Omental fat pad (tissue), 4 donors: ENCODE data around the gene DGKH. TPM values are rescaled to one million over a fixed set of nuclear protein-coding genes. Genes with fewer than 3 reads are reported as not detected.
"Not testable (repeated sequence)": the region's sequence is repeated elsewhere in the genome, so short reads cannot be mapped to it uniquely, and the experiment has no call there.

ENCODE experiments used
- ATAC-seq: fragments of 150-250 bp; one replicate; pipeline ENCODE4 v1.9.1; 2016; ENCODE audit warnings: mild to moderate bottlenecking, moderate library complexity; ENCODE audit not compliant: low FRiP score
- DNase-seq: peaks from one replicate; pipeline ENCODE4 v3.0.0-alpha.2; 2019; ENCODE audit warnings: low spot score
- CTCF ChIP-seq, 3 donors: fragments of 450-650 bp; IDR thresholded peaks; one replicate each; pipeline ENCODE4 v1.5.1; 2016 to 2017; ENCODE audit warnings: antibody characterized with exemption in 3 of 3, mild to moderate bottlenecking in 3 of 3, moderate library complexity in 2 of 3
- total RNA-seq, 4 donors: library from RNA; depleted of rRNA; stranded (reverse); fragments of >200 nt; gene quantifications; one replicate each; pipeline ENCODE4 v1.1.0, GENCODE V29; 2016

The DGKH gene
- total RNA-seq, 4 donors from 2014 or later: 9.7 to 24.7 (median 17.6) TPM

- no peak for TF ChIP-seq CTCF (IDR thresholded peaks at IDR 0.05)
- ATAC-seq (no peak), DNase-seq (no peak)
Measured at GRCh38 chr13:42068886-42069285, 20.4 kb downstream of the DGKH start.

GRCh38 chr13:42070599-42070998, 22.2 kb downstream of the DGKH start:
- not testable (repeated sequence) for ATAC-seq, DNase-seq

- DNase-seq, ATAC-seq: not testable (repeated sequence)
Measured at GRCh38 chr13:42071179-42071578, 22.7 kb downstream of the DGKH start.

GRCh38 chr13:42071672-42072419, 23.4 kb downstream of the DGKH start:
- ATAC-seq (no peak), DNase-seq (no peak)
- TF ChIP-seq CTCF (IDR thresholded peaks at IDR 0.05): no peak

- DNase-seq (no peak), ATAC-seq (no peak)
- no peak for TF ChIP-seq CTCF (IDR thresholded peaks at IDR 0.05)
Measured at GRCh38 chr13:42073683-42074082, 25.2 kb downstream of the DGKH start.

GRCh38 chr13:42075517-42075916, 27.1 kb downstream of the DGKH start:
- DNase-seq: no peak
- ATAC-seq: no peak
- no peak for TF ChIP-seq CTCF (IDR thresholded peaks at IDR 0.05)

- DNase-seq (no peak), ATAC-seq (no peak)
- TF ChIP-seq CTCF (IDR thresholded peaks at IDR 0.05): no peak
Measured at GRCh38 chr13:42076309-42076713, 27.9 kb downstream of the DGKH start.

- DNase-seq: no peak
Measured at GRCh38 chr13:42078128-42078808, 29.8 kb downstream of the DGKH start.

More at GRCh38 chr13:42078128-42078808, 29.8 kb downstream of the DGKH start:
- no peak for TF ChIP-seq CTCF (IDR thresholded peaks at IDR 0.05)
- ATAC-seq: no peak
